IMR-90 (cell line): ENCODE data around the gene TMEM176B. TPM values are rescaled to one million over a fixed set of nuclear protein-coding genes. Genes with fewer than 3 reads are reported as not detected.

Source experiments
- ATAC-seq: fragments of 200-7000 bp; cut with Tn5 transposase; 2 replicates; pipeline ENCODE4 v1.9.1; 2020; ENCODE audit warnings: low read depth, mild to moderate bottlenecking, moderate library complexity
- BruUV-seq: library from RNA; stranded (reverse); fragments of 400-500 nt; replicated peaks from 2 replicates; lab custom pipeline; 2021; lab: Mats Ljungman, UMichigan
- CTCF ChIA-PET: fragments of 300-600 bp; formaldehyde crosslinking; extraction: SDS; loops from one replicate; lab custom pipeline; 2021; ENCODE audit warnings: antibody characterized with exemption; lab: Yijun Ruan, JAX
- POLR2A ChIA-PET: fragments of 300-600 bp; sonication (Branson Sonifier 250); formaldehyde crosslinking; loops from one replicate; lab custom pipeline; 2022; ENCODE audit warnings: antibody characterized with exemption; ENCODE audit not compliant: unreplicated experiment; lab: Charles Lee
- DNase-seq: peaks from one replicate; pipeline ENCODE4 v3.0.0; 2013
- H2AFZ ChIP-seq: replicated peaks from 2 replicates; pipeline ENCODE3; 2013; ENCODE audit warnings: low read length, mild to moderate bottlenecking; ENCODE audit not compliant: poor library complexity
- H2AK5ac ChIP-seq: 2 replicates; pipeline ENCODE4 v1.6.1; 2013; ENCODE audit warnings: low read depth, low read length, inconsistent platforms
- H2AK9ac ChIP-seq: replicated peaks from 2 replicates; pipeline ENCODE3; 2013; ENCODE audit warnings: mild to moderate bottlenecking, low read depth, low read length, moderate library complexity; ENCODE audit not compliant: poor library complexity
- H2BK120ac ChIP-seq: 2 replicates; pipeline ENCODE4 v1.6.1; 2013; ENCODE audit warnings: low read depth, low read length, inconsistent platforms
- H2BK15ac ChIP-seq: 3 replicates; pipeline ENCODE4 v1.6.1; 2013; ENCODE audit warnings: low read depth, low read length, inconsistent platforms
- H2BK20ac ChIP-seq: 2 replicates; pipeline ENCODE4 v1.6.1; 2013; ENCODE audit warnings: low read depth, mild to moderate bottlenecking, inconsistent platforms, low read length, moderate library complexity
- H2BK5ac ChIP-seq: 2 replicates; pipeline ENCODE4 v1.6.1; 2013; ENCODE audit warnings: mild to moderate bottlenecking, low read depth, low read length, inconsistent platforms; ENCODE audit not compliant: poor library complexity, severe bottlenecking
- H3K14ac ChIP-seq: replicated peaks from 2 replicates; pipeline ENCODE4 v1.6.1; 2013; ENCODE audit warnings: low read depth, low read length, inconsistent platforms
- H3K18ac ChIP-seq: 2 replicates; pipeline ENCODE4 v1.6.1; 2013; ENCODE audit warnings: low read depth, low read length, control low read depth
- H3K23ac ChIP-seq: 2 replicates; pipeline ENCODE4 v1.6.1; 2013; ENCODE audit warnings: low read depth, low read length, inconsistent platforms
- H3K27ac ChIP-seq: 2 replicates; pipeline ENCODE4 v1.5.1; 2013; ENCODE audit warnings: mild to moderate bottlenecking, control low read depth, low read length; ENCODE audit not compliant: insufficient read depth
- H3K27me3 ChIP-seq: 2 replicates; pipeline ENCODE4 v1.6.1; 2013; ENCODE audit warnings: low read length; ENCODE audit not compliant: control insufficient read depth, insufficient read depth
- H3K36me3 ChIP-seq: 2 replicates; pipeline ENCODE4 v1.6.1; 2013; ENCODE audit warnings: low read length, mixed read lengths; ENCODE audit not compliant: control insufficient read depth, insufficient read depth
- H3K4ac ChIP-seq: 2 replicates; pipeline ENCODE4 v1.6.1; 2013; ENCODE audit warnings: low read depth, low read length, inconsistent platforms
- H3K4me1 ChIP-seq: 2 replicates; pipeline ENCODE4 v1.6.1; 2013; ENCODE audit warnings: low read length, mixed read lengths; ENCODE audit not compliant: control insufficient read depth, insufficient read depth
- H3K4me2 ChIP-seq: 2 replicates; pipeline ENCODE4 v1.6.1; 2013; ENCODE audit warnings: low read depth, mild to moderate bottlenecking, control low read depth, low read length, moderate library complexity
- H3K4me3 ChIP-seq: 2 replicates; pipeline ENCODE4 v1.5.1; 2013; ENCODE audit warnings: low read depth, mild to moderate bottlenecking, control low read depth, low read length, moderate library complexity; ENCODE audit not compliant: insufficient read depth
- H3K56ac ChIP-seq: 2 replicates; pipeline ENCODE4 v1.6.1; 2013; ENCODE audit warnings: low read length, inconsistent platforms; ENCODE audit not compliant: insufficient read depth; ENCODE audit errors: extremely low read depth
- H3K79me1 ChIP-seq, 2 experiments: 2 replicates each; pipeline ENCODE4 v1.6.1; 2013; ENCODE audit warnings: low read length in 2 of 2, inconsistent platforms in 1 of 2, low read depth in 1 of 2
- H3K9ac ChIP-seq: 2 replicates; pipeline ENCODE4 v1.6.1; 2013; ENCODE audit warnings: low read depth, low read length, control low read depth
- H3K9me1 ChIP-seq: 2 replicates; pipeline ENCODE4 v1.6.1; 2013; ENCODE audit warnings: low read length, inconsistent platforms; ENCODE audit not compliant: insufficient read depth
- H3K9me3 ChIP-seq: 2 replicates; pipeline ENCODE4 v1.6.1; 2013; ENCODE audit warnings: low read length; ENCODE audit not compliant: control insufficient read depth, insufficient read depth
- H4K20me1 ChIP-seq: 2 replicates; pipeline ENCODE4 v1.6.1; 2013; ENCODE audit warnings: low read length, inconsistent platforms; ENCODE audit not compliant: insufficient read depth
- H4K5ac ChIP-seq: 2 replicates; pipeline ENCODE4 v1.6.1; 2013; ENCODE audit warnings: mild to moderate bottlenecking, low read depth, low read length, control low read depth
- H4K8ac ChIP-seq, 2 experiments: 2 replicates each; pipeline ENCODE4 v1.6.1; 2013; ENCODE audit warnings: low read depth in 2 of 2, low read length in 2 of 2, control low read depth in 1 of 2, inconsistent platforms in 1 of 2
- H4K91ac ChIP-seq: 2 replicates; pipeline ENCODE4 v1.6.1; 2013; ENCODE audit warnings: low read depth, low read length, inconsistent platforms; ENCODE audit not compliant: insufficient read depth
- CEBPB ChIP-seq: IDR thresholded peaks from 2 replicates; pipeline ENCODE4 v1.6.1; 2012; ENCODE audit warnings: low read depth, low read length, improper control_type of control experiment
- FOS ChIP-seq: fragments of 150-350 bp; IDR thresholded peaks from 2 replicates; pipeline ENCODE4 v1.6.1; 2016; ENCODE audit warnings: low read depth, low read length
- MAFK ChIP-seq: IDR thresholded peaks from 2 replicates; pipeline ENCODE4 v1.6.1; 2012; ENCODE audit warnings: low read depth, low read length, improper control_type of control experiment
- MAZ ChIP-seq: IDR thresholded peaks from 2 replicates; pipeline ENCODE4 v1.6.1; 2012; ENCODE audit warnings: low read depth, mild to moderate bottlenecking, low read length, improper control_type of control experiment, moderate library complexity, borderline replicate concordance
- MXI1 ChIP-seq: IDR thresholded peaks from 2 replicates; pipeline ENCODE4 v1.6.1; 2012; ENCODE audit warnings: low read depth, mild to moderate bottlenecking, low read length, moderate library complexity, borderline replicate concordance
- NFE2L2 ChIP-seq: fragments of 150-350 bp; IDR thresholded peaks from 2 replicates; pipeline ENCODE4 v1.6.1; 2016; ENCODE audit warnings: low read depth, mild to moderate bottlenecking, low read length
- POLR2A ChIP-seq: IDR thresholded peaks from 2 replicates; pipeline ENCODE4 v1.6.1; 2012; ENCODE audit warnings: mild to moderate bottlenecking, low read depth, low read length
- RAD21 ChIP-seq: IDR thresholded peaks from 2 replicates; pipeline ENCODE4 v1.6.1; 2012; ENCODE audit warnings: low read length, improper control_type of control experiment
- RFX5 ChIP-seq: IDR thresholded peaks from 2 replicates; pipeline ENCODE4 v1.8.0; 2012; ENCODE audit warnings: low read depth, mild to moderate bottlenecking, low read length, moderate library complexity
- SMC3 ChIP-seq: fragments of 150-350 bp; IDR thresholded peaks from 2 replicates; pipeline ENCODE4 v1.6.1; 2016; ENCODE audit warnings: low read depth, mild to moderate bottlenecking, antibody characterized with exemption, low read length, moderate library complexity
- WGBS, 2 experiments: methylation state at CpG; one replicate each; pipeline versions ENCODE4 v1.1.5 to v1.1.7; 2013; ENCODE audit warnings: missing lambda C conversion rate in 2 of 2; ENCODE audit not compliant: insufficient read length in 1 of 2; ENCODE audit errors: extremely low coverage in 2 of 2; 5-methylcytosine and 5-hydroxymethylcytosine counted together
- dilution Hi-C: fragments of 300-500 bp; cut with HindIII; formaldehyde crosslinking; loops from one replicate; pipeline ENCODE4 v1.14.3; 2018; ENCODE audit warnings: low sequenced_read_pairs; ENCODE audit not compliant: unreplicated experiment
- in situ Hi-C: fragments of 300-500 bp; cut with MboI; formaldehyde crosslinking; loops from 3 replicates; pipeline ENCODE4 v1.14.3; 2019; ENCODE audit warnings: low sequenced_read_pairs, inconsistent platforms, mixed read lengths
- intact Hi-C: fragments of 100-400 bp; cut with micrococcal nuclease; formaldehyde crosslinking; loops from 2 replicates; pipeline ENCODE4 v1.10.0; 2022
- polyA plus RNA-seq, 3 experiments: library from polyadenylated mRNA; depleted of rRNA; stranded (reverse); fragments of >200 nt; gene quantifications; 2 replicates each; pipeline ENCODE4 v1.2.3, GENCODE V29; 2012; ENCODE audit warnings: low replicate concordance in 1 of 3
- total RNA-seq: library from RNA; depleted of rRNA; stranded (reverse); fragments of >200 nt; gene quantifications from 2 replicates; pipeline ENCODE4 v1.2.3, GENCODE V29; 2012
- TF ChIP-seq, protein P1 (sequence below): fragments of 150-350 bp; IDR thresholded peaks from 2 replicates; pipeline ENCODE4 v1.6.1; 2016; ENCODE audit warnings: low read depth, mild to moderate bottlenecking, low read length, moderate library complexity, borderline replicate concordance
- TF ChIP-seq, protein P2 (sequence below): fragments of 150-350 bp; IDR thresholded peaks from 2 replicates; pipeline ENCODE4 v1.6.1; 2017; ENCODE audit warnings: mild to moderate bottlenecking, antibody characterized with exemption, low read length, low read depth

The TMEM176B gene
- total and polyA plus RNA-seq, 2 of the 4 experiments (the other 2 are of a cell fraction): not detected

DNA sequence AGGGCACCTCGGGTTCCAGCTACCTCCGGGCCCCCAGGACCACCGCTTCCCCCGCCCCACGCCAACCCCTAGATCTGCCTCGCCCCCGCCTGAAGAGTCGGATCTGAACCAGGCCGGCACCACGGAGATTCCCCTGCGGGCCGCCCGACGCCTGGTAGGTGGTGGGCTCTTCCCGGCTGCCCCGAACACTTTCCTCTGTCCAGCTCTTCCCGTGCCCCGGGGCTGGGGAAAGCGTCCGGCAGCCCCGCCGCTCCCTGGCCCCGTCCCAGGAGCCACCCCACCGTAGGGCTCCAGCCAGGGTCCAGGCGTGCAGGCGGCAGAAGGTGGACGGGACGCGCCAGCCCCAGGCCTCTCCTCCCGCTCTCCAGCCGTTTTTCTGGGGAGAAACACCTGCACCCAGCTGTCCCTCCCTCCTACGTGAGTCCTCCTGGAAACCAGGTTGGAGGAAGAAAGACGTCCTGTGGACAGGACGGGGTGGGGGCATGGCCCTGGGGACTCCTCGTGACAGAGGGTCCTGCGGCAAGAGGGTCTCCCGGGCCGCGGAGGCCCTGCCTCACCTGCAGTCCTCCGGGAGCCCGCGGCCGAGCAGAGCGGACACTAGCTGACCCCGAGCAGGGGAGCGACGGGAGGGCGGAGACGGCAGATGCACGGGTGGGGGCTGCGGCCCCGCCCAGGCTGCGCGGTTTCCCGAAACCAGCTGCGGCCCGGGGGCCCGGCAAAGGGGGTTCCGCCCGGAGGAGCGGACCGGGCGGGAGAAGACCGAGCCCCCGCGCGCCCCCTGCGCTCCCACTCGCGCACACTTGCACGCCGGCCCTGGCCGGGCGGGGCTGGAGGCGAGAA lies at the start of gene TMEM176B (continued):
- no peak for TF ChIP-seq MAZ
- TF ChIP-seq POLR2A: no peak
- TF ChIP-seq RAD21: no peak
- TF ChIP-seq MXI1: no peak
- TF ChIP-seq NFE2L2: no peak

DNA sequence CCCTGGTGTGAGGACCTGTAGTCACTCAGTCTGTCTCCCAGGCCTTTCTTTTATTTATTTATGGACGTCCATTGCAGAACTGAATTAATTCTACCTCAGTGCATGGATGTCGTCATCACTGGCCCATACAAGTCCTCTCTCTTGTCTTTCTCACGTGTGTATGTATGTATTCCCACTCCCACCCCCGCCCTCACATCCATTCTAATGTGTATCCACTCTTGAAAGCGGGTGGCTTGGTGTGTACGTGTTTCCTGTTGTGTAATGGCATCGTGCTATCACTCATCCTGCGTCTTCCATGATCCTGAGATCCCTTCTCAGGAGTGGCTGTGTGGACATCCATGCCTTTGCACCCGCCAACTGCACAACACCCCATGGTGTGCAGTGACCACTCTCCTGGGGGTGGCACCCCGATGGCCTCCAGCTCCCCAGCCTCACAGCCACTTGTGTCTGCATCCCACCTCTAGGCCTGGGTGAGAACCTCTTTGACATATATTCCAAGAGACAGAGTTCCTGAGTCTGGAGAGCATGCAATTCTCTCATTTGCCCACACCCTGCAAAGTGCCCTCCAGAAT lies 49.1 kb upstream of the TMEM176B start:
- Histone ChIP-seq H3K14ac (no peak overlapping the region), H3K79me1 (no peaks in the 10 kb centered on the region), H2AK9ac (no peak overlapping the region), H4K20me1 (no peaks in the 10 kb centered on the region), H2AK5ac (no peak overlapping the region), H3K4me1 (peaks cover 4% of the 10 kb centered on the region; the same call in 1 of the 2 replicates), H3K4ac (no peak overlapping the region), H3K4me3 (no peak overlapping the region), H2BK5ac (no peak overlapping the region), H3K56ac (no peak overlapping the region), H3K9me1 (no peaks in the 10 kb centered on the region), H3K36me3 (no peaks in the 10 kb centered on the region), H3K9me3 (no peaks in the 10 kb centered on the region; the same call in 1 of the 2 replicates), H2BK120ac (no peak overlapping the region), H3K27me3 (peaks cover 4% of the 10 kb centered on the region; the same call in 1 of the 2 replicates), H3K4me2 (no peak overlapping the region), H3K23ac (no peak overlapping the region), H3K9ac (no peak overlapping the region), H2BK15ac (no peak overlapping the region), H2AFZ (no peak overlapping the region), H3K18ac (no peak overlapping the region), H3K27ac (no peak overlapping the region), H4K5ac (no peak overlapping the region), H2BK20ac (no peak overlapping the region), H4K91ac (no peak overlapping the region), H4K8ac (no peak overlapping the region)
- intact Hi-C loops (no loop called here), in situ Hi-C loops (no loop called here), dilution Hi-C loops (no loop called here)
- BruUV-seq: no TSS peak
- POLR2A ChIA-PET: no interaction called here
- DNase-seq (no peak), ATAC-seq (no peak)
- CTCF ChIA-PET: no interaction called here
- WGBS, 2 experiments: no CpG with 5 or more reads among the region's 10 CpGs
- TF ChIP-seq SMC3 (no peak), MXI1 (no peak), POLR2A (no peak), FOS (no peak), MAZ (no peak), RAD21 (no peak), NFE2L2 (no peak), CEBPB (no peak), RFX5 (no peak), MAFK (no peak)
- TF ChIP-seq, protein P1, sequence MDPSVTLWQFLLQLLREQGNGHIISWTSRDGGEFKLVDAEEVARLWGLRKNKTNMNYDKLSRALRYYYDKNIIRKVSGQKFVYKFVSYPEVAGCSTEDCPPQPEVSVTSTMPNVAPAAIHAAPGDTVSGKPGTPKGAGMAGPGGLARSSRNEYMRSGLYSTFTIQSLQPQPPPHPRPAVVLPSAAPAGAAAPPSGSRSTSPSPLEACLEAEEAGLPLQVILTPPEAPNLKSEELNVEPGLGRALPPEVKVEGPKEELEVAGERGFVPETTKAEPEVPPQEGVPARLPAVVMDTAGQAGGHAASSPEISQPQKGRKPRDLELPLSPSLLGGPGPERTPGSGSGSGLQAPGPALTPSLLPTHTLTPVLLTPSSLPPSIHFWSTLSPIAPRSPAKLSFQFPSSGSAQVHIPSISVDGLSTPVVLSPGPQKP: no peak
- TF ChIP-seq, protein P2, sequence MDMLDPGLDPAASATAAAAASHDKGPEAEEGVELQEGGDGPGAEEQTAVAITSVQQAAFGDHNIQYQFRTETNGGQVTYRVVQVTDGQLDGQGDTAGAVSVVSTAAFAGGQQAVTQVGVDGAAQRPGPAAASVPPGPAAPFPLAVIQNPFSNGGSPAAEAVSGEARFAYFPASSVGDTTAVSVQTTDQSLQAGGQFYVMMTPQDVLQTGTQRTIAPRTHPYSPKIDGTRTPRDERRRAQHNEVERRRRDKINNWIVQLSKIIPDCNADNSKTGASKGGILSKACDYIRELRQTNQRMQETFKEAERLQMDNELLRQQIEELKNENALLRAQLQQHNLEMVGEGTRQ: no peak
